Measurements from ENCODE around the gene CNOT3. TPM values are rescaled to one million over a fixed set of nuclear protein-coding genes. Genes with fewer than 3 reads are reported as not detected.
"Not testable (repeated sequence)": the region's sequence is repeated elsewhere in the genome, so short reads cannot be mapped to it uniquely, and the experiment has no call there.

CNOT3 gene
- 3.7 TPM for total RNA-seq

DNA sequence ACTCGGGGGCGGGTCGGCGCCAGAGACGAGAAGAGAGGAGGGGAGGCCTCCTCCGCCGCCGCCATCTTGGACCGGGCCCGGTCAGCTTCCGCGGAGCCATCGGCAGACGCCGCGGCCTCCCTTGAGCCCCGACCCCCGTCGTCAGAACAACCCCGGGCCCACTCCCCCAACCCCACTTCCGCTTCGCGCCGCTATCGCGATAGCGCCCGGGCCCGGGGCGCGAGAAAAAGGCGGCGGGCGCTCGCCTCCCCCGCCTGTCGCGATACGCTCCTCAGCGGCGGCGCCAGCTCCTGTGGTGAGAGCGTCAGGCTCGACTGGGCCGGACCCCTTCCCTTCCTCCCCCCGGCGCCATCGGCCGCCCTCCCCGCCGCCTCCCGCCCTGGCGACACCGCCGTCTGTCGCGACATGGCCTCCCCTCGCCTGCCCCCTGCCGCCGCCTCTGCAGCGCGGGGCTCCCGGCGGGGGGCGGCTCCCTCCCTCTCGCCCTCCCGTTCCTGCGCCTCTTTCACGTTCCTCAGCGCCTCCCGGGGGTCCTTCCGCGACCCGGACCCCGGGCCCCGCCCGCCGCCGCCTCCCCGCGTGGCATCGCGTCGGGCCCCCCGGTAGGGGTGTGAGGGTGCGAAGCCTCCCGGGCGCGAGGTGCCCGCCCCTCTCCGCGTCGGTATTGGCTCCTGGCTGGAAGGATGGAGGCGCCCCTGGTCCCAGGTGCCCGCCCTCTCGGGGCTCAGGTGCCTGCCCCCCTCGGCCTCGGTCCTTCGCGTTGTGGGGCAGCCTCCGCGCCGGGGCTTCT, at the start of gene CNOT3:
CNOT3 (plus strand) TSS at position 64 of the 790 bp plus-strand sequence. CDS start 5,217 bp downstream, outside the sequence.
- DNase-seq (ENCODE audit: low spot score in 2 of 2) = no peak

DNA sequence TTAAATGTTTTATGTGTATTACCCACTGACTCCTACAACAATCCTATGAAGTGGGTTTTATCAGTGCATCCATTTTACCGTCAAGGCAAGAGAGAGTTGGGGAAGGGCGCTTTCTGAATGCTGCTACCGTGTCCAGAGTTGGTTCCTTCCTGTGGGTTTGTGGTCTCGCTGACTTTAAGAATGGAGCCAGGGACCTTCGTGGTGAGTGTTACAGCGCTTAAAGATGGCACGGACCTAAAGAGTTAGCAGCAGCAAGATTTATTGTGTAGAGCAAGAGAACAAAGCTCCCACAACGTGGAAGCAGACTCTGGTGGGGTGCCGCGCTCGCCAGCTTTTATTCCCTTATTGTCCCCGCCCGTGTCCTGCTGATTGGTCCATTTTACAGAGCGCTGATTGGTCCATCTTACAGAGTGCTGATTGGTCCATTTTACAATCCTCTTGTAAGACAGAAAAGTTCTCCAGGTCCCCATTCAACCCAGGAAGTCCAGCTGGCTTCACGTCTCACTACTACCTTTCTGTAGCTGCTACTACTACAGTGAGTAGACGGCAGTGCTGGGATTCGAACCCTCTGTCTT, 43.0 kb upstream of the CNOT3 start:
- no peak for DNase-seq (ENCODE audit: low spot score in 2 of 2)
- no peak for FAIRE-seq

More for the DNA sequence above, at the start of gene CNOT3:
- no peak for FAIRE-seq

DNA sequence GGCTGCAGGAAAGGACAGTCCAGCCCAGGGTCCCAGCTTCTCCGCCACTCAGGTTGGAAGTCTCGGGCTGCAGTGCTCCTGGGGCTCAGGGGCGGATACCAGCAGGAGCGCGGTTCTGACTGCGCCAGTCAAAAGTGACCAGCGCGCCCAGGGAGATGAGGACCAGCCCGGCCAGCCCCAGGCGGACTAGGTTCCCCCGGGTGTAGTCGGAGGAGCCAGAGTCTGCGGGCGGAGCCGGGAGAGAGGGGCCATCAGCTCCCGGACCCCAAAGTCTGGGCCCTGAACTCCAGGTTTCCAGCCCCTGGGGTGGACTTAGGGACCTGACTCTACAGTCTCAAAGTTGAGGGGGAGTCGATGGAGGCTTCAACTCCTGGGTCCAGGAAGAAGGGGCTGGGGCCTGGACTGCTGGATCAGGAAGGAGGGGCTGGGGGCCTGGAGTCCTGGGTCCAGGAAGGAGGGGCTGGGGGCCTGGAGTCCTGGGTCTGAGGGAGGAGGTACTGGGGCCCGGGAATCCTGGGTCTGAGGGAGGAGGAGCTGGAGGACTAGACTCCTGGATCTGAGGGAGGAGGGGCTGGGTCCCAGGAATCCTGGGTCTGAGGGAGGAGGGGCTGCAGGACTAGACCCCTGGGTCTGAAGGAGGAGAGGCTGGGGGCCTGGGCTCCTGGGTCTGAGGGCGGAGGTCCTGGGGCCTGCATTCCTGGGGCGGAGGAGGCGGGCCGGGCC, 42.3 kb upstream of the CNOT3 start:
- FAIRE-seq = no peak
- DNase-seq (ENCODE audit: low spot score in 2 of 2) = no peak

DNA sequence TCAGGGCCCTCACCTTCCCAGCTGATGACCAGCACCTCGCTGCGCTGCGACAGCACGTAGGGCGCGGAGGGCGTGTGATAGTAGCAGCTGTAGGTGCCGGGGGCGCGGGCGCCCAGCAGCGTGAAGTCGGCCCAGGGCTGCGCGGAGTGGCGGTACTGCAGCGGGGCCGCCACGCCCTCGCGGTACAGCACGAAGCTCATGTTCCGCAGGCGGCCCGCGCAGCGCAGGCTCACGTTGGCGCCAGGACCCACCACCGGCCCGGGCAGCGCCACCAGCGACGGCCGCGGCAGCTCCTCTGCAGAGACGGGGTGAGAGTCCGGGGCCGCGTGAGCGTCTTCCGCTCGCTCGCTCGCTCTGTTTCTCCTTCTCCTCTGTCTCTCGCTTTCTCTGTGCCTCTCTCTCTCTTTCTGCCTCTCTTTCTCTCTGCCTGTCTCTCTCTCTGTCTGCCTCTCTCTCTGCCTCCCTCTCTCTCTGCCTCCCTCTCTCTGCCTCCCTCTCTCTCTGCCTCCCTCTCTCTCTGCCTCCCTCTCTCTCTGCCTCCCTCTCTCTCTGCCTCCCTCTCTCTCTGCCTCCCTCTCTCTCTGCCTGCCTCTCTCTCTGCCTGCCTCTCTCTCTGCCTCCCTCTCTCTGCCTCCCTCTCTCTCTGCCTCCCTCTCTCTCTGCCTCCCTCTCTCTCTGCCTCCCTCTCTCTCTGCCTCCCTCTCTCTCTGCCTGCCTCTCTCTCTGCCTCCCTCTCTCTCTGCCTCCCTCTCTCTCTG, 41.5 kb upstream of the CNOT3 start:
- DNase-seq (ENCODE audit: low spot score in 2 of 2) = peak in 1 of 2 donors; percentile 54
- not testable (repeated sequence) for FAIRE-seq

DNA sequence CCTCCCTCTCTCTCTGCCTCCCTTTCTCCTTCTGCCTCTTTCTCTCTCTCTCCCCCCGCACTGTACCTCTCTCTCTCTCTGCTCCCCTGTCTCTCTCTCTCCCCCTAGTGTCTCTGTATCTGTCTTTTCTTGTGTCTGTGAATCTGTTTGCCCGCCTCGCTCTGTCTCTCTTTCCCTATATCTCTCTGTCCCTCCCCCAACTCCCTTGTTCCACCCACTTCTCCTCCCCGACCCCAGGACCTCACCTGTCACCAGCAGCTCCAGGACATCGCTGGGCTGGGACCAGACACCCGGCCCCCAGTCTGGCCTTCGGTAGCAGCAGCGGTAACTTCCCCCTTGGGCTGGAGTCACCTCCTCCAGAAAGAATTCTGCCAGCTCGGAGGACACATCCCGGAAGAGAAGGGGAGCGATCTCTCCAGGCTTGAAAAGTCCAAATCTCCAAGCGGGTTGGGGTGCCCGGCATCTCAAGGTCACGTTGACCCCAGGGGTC, 40.9 kb upstream of the CNOT3 start:
- FAIRE-seq (no peak), DNase-seq (ENCODE audit: low spot score in 2 of 2) (no peak)

DNA sequence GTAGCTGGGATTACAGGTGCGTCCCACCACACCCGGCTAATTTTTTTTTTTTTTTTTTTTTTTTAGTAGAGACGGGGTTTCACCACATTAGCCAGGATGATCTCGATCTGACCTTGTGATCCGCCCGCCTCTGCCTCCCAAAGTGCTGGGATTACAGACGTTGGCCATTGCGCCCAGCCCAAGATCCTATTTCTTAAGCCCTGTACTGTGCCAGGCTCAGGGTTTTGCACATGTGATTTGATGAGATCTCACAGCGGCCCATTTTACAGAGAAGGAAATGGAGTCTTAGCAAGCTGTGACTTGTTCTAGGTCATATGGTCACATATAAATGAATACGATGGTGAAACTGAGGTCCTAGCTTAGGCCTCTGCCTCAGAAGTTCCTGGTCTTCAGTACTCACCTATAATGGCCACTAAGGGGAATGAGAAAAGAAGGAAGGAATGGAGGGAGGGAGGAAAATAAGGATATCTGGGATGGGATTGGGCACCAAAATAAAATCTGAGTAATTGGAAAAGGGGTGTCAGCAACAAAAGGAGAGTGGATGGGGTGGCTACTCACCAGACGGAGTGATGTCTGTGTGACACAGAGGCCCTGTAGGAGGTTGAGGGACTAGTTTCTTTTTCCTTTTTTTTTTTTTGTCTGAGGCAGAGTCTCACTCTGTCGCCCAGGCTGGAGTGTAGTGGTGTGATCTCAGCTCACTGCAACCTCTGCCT, 38.2 kb upstream of the CNOT3 start:
- no peak for DNase-seq (ENCODE audit: low spot score in 2 of 2)
- no peak for FAIRE-seq

DNA sequence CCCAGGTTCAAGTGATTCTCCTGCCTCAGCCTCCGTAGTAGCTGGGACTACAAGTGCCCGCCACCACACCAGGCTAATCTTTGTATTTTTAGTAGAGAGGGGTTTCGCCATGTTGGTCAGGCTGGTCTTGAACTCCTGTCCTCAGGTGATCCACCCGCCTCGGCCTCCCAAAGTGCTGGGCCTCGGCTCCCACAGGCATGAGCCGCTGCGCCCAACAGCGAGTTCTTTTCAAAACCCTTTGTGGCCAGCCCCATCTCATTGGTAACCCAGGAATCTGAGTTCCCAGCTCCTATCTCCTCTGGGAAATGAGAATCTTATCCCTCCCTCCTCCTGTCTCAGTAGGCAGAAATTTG, 37.7 kb upstream of the CNOT3 start:
- FAIRE-seq; DNase-seq (ENCODE audit: low spot score in 2 of 2): not testable (repeated sequence)

DNA sequence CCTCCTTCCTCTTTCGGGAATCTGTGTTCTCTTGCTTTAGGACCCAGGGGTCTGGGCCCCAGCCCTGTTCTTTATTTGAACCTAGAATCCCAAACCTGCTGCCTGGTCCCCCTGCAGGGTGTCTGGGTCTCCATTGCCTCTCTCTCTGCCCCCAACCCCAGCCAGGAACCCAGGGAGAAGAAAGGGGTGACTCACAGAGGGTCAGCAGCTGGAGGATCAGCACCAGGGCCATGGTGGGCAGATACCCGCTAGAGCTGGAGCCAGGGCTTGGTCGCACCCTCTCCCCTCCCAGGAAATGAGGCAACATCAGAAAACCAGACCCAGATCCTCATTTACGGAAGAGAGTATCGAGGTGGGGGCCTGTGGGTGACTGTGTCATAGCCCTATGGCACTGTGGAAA, 37.0 kb upstream of the CNOT3 start, which contains the start of gene OSCAR:
OSCAR (minus strand) TSS at position 243 of the 400 bp plus-strand sequence; CDS start at position 232, 11 bp downstream.
- FAIRE-seq = no peak
- DNase-seq (ENCODE audit: low spot score in 2 of 2) = no peak

DNA sequence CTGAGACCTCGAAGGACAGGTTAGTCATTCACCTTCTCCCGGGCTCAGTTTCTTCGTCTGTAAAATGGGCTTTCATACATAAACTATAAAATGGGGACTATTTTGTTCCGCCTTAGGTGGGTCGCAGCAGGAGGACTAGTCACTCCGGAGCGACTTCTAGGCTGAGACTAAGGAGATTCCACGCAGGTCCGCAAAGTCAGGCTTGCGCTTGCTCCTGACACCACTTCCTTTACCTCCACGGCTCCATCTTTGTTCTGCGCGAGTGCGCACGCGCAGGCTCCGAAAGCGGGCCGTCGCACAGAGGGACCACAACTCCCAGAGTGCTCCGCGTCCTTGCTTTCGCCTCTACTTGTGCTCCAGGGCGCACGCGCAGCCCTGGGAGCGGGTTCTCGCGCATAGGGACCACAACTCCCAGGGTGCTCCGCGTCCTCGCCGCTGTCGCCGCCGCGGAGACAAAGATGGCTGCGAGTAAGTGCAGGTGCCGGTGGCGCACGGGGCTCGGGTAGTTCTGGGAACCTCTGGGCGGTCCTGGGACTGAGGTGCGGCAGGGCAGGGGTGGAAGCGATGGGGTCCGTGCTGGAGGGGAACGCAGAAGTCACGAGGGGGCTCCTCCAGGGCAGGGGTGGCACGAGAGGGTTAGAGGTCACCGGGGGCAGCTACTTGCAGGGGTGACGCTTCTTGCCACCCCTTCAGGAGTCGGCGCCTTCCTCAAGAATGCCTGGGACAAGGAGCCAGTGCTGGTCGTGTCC, 35.0 kb upstream of the CNOT3 start, which contains the start of gene NDUFA3:
NDUFA3 (plus strand) TSS at position 435 of the 749 bp plus-strand sequence; CDS start at position 459, 24 bp downstream.
- DNase-seq (ENCODE audit: low spot score in 2 of 2) = peak; percentile 97 to 99
- no peak for FAIRE-seq

DNA sequence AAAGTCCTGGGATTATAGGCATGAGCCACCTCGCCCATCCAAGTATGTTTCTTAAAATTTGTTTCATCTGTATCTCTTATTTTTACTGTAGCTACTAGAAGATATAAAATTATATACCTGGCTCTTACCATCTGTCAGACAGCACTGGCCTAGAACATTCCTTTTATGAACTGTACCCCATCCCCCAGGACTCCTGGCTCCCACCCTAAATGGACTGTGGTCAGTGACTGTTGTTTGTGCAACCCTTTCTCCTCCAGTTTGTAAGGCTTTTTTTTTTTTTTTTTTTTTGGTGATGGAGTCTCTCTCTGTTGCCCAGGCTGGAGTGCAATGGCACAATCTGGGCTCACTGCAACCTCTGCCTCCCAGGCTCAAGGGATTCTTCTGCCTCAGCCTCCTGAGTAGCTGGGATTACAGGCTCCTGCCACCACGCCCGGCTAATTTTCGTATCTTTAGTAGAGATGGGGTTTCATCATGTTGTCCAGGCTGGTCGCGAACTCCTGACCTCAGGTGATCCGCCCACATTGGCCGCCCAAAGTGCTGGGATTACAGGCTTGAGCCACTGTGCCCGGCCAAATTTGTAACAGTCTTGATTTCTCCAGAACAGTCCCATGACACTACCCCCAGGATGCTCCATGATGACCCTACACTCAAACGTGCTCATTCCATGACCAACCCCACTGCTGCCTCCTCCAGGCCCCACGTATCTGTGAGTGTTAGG, 32.4 kb upstream of the CNOT3 start:
- FAIRE-seq (no peak), DNase-seq (ENCODE audit: low spot score in 2 of 2) (no peak)

DNA sequence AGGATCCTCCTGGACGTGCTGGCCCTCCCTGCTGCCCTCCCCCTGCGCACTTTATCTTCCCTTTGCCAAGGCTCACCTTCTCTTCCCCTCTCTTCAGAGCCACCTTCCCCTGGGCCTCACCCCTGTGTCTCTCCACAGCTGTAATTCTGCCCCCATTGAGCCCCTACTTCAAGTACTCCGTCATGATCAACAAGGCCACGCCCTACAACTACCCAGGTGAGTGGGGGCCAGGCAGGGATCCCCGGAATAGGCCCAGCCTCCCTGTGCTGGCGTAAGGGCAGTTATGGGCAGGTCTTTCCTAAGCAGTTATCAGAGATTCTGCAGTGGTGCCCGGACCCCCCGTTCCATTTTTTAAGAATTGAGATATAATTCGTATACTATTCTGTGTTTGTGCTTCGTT, 31.8 kb upstream of the CNOT3 start:
- no peak for DNase-seq (ENCODE audit: low spot score in 2 of 2)
- no peak for FAIRE-seq

DNA sequence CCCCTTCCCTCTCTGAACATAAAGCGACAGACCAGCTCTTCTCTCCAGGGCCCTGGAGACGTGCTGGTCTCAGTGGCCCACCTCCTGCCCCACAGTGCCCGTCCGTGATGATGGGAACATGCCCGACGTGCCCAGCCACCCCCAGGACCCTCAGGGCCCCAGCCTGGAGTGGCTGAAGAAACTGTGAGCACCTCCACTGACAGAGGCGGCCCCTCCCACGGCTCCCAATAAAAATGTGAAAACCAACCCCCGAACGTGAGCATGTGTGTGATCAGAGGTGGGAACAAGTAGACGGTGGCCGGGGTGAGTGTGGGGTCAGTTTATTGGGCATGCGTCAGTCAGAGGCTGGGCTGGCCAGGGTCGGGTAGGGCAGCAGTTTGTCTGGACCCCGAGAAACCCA, 30.8 kb upstream of the CNOT3 start:
- FAIRE-seq (no peak), DNase-seq (ENCODE audit: low spot score in 2 of 2) (no peak)

DNA sequence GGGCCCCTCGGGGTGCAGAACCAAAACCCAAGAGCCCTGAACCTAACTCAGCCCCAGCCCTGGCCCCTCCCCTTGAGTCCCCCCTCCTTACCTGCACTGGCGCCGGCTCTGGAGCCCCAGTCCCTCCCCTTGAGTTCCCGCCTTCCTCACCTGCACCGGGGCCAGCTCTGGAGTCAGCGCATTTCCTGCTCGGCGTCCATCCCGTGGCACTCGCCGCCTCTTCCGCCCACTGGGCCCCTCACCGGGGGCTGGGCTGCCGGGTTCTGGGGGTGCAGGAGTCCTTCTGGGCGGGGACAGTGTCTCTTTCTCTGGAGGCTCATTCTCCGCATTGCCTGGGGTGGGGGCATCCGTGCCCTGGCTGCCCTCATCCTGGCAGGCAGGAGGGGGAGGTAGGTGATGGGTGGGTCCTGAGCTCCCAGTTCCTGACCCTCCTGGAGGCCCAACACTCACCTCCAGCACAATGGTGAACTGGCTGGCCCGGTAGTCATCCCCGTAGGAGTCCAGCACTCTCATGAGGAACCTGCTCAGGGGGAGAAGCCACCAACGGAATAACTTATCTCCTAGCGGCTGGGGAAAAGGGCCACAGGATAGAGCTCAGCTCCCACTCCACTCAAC, 29.6 kb upstream of the CNOT3 start:
- no peak for FAIRE-seq
- no peak for DNase-seq (ENCODE audit: low spot score in 2 of 2)

DNA sequence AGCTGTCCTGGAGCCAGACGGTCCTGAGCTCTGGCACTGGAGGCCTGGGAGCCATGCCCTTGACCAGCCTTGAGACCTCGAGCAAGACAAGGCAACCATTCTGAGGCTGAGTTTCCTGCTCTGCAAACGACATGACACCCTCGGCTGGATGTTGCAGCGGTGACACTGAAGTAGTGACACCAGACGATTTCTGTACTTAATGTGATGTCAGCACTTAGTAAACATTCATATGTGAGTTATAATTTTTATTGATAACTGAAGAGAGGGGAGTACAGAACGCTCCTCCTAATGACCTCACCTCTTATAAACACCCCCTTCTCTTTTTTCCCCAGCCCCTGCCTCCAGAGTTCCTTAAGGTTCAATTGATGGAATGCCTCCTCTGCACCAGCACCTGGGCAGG, 29.1 kb upstream of the CNOT3 start:
- FAIRE-seq = no peak
- DNase-seq (ENCODE audit: low spot score in 2 of 2) = no peak

DNA sequence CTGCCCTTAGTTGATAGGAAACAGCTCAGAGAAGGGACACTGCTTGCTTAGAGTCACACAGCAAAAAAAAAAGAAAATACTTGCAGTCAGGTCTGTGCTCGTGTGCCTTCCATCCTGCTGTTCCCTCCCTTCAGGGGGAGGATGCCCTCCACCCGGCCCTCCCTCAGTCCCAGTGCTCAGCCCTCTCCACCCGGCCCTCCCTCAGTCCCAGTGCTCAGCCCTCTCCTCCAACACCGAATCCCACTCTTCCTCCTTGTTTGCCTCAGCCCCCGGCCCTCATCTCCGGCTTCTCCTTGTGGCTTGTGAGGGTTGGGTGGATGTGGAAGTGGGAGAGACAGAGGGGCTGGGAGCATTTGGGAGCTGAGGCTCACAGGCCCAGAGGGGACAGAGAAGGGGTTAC, 27.9 kb upstream of the CNOT3 start:
- no peak for DNase-seq (ENCODE audit: low spot score in 2 of 2)
- FAIRE-seq = no peak

DNA sequence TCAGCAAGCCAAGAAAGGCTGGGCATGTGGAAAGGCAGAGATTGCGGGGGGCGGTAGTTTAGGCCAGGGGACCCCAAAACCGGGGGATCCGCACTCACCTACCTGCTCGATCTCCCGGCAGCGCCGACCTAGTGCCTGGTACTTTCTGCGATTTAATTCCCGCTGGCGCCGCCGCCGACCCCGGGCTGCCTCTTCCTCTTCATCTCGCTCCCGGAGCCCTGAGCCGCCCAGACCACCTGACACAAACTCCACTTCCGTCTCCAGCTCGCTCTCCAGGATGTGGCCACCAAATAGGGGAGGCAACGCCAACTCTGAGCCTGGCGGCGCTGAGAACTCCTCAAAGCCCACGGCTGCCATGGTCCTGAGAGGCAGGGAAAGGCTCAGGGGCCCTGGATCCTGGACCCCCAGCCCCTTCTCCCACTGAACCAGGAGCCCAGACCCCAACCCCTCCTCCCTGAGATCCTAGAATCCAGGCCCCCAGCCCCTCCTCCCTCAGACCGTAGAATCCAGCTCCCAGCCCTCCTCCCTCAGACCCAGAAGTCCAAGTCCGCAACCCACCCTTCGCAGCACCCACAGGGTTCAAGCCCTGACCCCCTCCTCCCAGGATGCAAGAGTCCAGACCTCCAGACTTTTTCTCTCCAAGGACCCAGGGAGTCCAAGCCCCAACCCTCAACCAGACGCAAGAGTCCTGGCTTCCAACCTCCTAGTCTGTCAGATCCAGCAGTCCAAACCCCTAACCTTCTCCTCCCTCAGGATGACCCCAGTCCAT, 23.0 kb upstream of the CNOT3 start:
- DNase-seq (ENCODE audit: low spot score in 2 of 2) (no peak), FAIRE-seq (no peak)
